Psoas muscle (tissue), 8 donors: ENCODE data around the gene STAG2. TPM values are rescaled to one million over a fixed set of nuclear protein-coding genes. Genes with fewer than 3 reads are reported as not detected.
"Not testable (repeated sequence)": the region's sequence is repeated elsewhere in the genome, so short reads cannot be mapped to it uniquely, and the experiment has no call there.

ENCODE experiments used
- ATAC-seq, 4 donors: fragments of 200-7000 bp; cut with Tn5 transposase; one replicate each; pipeline ENCODE4 v1.9.1; 2020; ENCODE audit warnings: moderate library complexity in 3 of 4, mild to moderate bottlenecking in 2 of 4
- DNase-seq, 2 donors: peaks; one replicate each; pipeline ENCODE4 v3.0.0-alpha.2; 2020
- H3K27ac ChIP-seq: fragments of 200-600 bp; one replicate; pipeline ENCODE4 v1.8.0; 2022
- H3K27me3 ChIP-seq, 3 donors: fragments of 200-600 bp in 1 of 3; one replicate each; pipeline versions ENCODE4 v1.6.1 to v1.8.0; 2013 to 2022; ENCODE audit warnings: low read length in 2 of 3, mild to moderate bottlenecking in 2 of 3, moderate library complexity in 1 of 3; ENCODE audit not compliant: insufficient read depth in 3 of 3
- H3K36me3 ChIP-seq, 2 donors: fragments of 200-600 bp in 1 of 2; one replicate each; pipeline versions ENCODE4 v1.6.1 to v1.8.0; 2013 to 2022; ENCODE audit warnings: low read depth in 1 of 2, mild to moderate bottlenecking in 1 of 2, moderate library complexity in 1 of 2; ENCODE audit not compliant: insufficient read depth in 1 of 2
- H3K4me1 ChIP-seq: fragments of 200-600 bp; one replicate; pipeline ENCODE4 v1.8.0; 2022
- H3K4me3 ChIP-seq: fragments of 200-600 bp; one replicate; pipeline ENCODE4 v1.8.0; 2022; ENCODE audit warnings: mild to moderate bottlenecking
- H3K9me3 ChIP-seq: fragments of 200-600 bp; one replicate; pipeline ENCODE4 v1.8.0; 2022
- WGBS, 3 donors: extraction: QIAGEN DNeasy Blood & Tissue Kit; methylation state at CpG; one replicate each; pipeline versions ENCODE4 v1.1.6 to v1.1.7; 2013; 5-methylcytosine and 5-hydroxymethylcytosine counted together
- intact Hi-C, 2 donors: fragments of 100-400 bp; cut with DNase I; formaldehyde crosslinking; loops; one replicate each; pipeline versions ENCODE4 v1.11.0 to v1.14.2; 2022
- polyA plus RNA-seq, 3 donors: library from polyadenylated mRNA; stranded (reverse); fragments of 200-250 nt; gene quantifications; one replicate each; pipeline ENCODE4 v1.2.3, GENCODE V29; 2013
- total RNA-seq, 4 donors: library from RNA; stranded (reverse); fragmentation: NEBNext Ultra II Directional in 2 of 4; extraction: Animal tissue kit (Norgen Biotek cat#: 25700) in 2 of 4; gene quantifications; one replicate each; pipeline versions ENCODE4 v1.2.1 to v1.2.4, GENCODE V29; 2021 to 2023
- TF ChIP-seq, protein P1 (sequence below): fragments of 200-600 bp; IDR thresholded peaks from one replicate; pipeline ENCODE4 v1.8.0; 2022; ENCODE audit warnings: antibody characterized with exemption
- donor health status: healthy with polysubstance abuse.
- donor health status: DM: no; HTN: no; CAD: no; lungs with moderate emphysema.
- donor health status: Bipolar disorder and iron deficiency.
- donor health status: healthy.
- donor health status: DM: yes; HTN: yes; CAD: no.
- donor health status: DM: no; HTN: no; CAD: no.
- donor health status: DM: no; HTN: no; CAD: no.
- donor health status: DM: yes; HTN: yes; CAD: no.

STAG2 gene
- total and polyA plus RNA-seq, 7 donors = 9.5 to 46.7 (median 36.3) TPM

DNA sequence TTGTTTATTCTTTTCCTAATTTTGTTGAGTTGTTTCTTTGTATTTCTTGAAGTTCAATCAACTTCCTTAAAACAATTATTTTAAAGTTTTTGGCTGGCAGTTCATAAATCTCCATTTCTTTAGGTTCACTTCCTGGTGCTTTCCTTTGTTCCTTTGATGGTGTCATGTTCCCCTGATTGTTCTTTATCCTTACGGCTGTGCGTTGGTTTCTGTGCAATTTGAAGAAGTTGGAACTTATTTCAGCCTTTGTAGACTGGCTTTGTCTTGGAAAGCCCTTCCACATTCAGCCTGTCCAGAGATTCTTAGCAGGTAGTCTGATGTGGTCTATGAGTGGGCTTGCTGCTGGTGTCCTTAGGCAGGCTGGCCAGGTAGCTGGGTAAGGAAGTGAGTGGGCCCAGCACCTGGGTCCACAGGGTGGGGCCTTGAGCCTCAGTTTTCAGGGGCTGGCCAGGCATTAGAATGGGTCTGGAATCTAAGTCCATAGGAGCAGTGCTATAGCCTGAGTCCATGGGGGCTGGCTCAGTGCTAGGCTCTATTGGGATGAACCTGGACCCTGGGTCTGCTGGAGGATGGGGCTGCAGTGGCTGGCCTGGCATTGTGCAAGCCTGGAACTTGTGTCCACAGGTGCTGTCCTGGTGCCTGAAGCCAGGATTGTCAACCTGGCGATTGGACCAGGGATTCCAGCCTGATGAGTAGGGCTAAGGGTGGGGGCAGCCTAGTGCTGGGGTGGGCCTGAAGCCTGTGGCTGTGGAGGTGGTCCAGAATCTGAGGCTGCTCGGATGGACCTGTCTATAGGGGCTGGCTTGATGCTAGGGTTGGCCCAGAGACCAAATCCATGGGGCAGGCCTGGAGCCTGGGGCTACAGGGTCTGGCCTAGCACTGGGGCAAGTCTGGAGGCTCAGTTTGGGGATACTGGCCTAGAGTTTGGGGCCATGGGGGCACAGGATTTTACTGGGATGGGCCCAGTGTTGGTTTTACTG lies 152.4 kb downstream of the STAG2 start:
- no peak overlapping the region for H3K27ac ChIP-seq
- no peak overlapping the region for H3K4me3 ChIP-seq
- TF ChIP-seq, protein P1, sequence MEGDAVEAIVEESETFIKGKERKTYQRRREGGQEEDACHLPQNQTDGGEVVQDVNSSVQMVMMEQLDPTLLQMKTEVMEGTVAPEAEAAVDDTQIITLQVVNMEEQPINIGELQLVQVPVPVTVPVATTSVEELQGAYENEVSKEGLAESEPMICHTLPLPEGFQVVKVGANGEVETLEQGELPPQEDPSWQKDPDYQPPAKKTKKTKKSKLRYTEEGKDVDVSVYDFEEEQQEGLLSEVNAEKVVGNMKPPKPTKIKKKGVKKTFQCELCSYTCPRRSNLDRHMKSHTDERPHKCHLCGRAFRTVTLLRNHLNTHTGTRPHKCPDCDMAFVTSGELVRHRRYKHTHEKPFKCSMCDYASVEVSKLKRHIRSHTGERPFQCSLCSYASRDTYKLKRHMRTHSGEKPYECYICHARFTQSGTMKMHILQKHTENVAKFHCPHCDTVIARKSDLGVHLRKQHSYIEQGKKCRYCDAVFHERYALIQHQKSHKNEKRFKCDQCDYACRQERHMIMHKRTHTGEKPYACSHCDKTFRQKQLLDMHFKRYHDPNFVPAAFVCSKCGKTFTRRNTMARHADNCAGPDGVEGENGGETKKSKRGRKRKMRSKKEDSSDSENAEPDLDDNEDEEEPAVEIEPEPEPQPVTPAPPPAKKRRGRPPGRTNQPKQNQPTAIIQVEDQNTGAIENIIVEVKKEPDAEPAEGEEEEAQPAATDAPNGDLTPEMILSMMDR = no peak
- no peaks in the 10 kb centered on the region for H3K36me3 ChIP-seq
- DNase-seq (peak in 1 of 2 donors; percentile 35), ATAC-seq (no peak)
- whole genome bisulfite sequencing, 3 donors = 51 to 83% (median 72%) methylated on average over 2 to 4 of the region's 4 CpGs
- H3K9me3 ChIP-seq = no peaks in the 10 kb centered on the region
- intact Hi-C loops = no loop called here
- H3K27me3 ChIP-seq = no peaks in the 10 kb centered on the region
- H3K4me1 ChIP-seq = no peaks in the 10 kb centered on the region

DNA sequence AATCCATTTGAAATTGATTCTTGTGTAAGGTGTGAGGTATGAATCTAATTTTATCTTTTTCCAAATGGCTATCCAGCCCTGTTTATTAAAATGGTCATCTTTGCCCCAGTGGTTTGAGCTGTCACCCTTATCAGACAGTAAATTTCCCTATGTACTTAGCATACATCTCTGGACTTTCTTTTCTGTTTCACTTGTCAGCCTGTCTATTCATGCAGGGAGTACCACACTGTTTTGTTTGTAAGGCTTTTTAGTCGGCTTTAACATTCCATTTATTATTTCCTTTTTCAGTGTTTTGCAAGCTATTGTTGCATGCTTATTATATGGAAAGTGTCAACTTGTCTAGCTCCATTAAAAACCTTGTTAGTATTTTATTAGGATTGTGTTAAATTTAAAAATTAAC lies 155.8 kb downstream of the STAG2 start:
- Histone ChIP-seq H3K27ac (no peak overlapping the region), H3K27me3 (no peaks in the 10 kb centered on the region), H3K4me1 (no peaks in the 10 kb centered on the region), H3K4me3 (no peak overlapping the region), H3K9me3 (no peaks in the 10 kb centered on the region), H3K36me3 (no peaks in the 10 kb centered on the region)
- intact Hi-C loops = no loop called here
- WGBS, 3 donors = 44 to 65% (median 63%) methylated on average over 1 of the region's 1 CpG
- ATAC-seq (no peak), DNase-seq (no peak)
- TF ChIP-seq, protein P1 = no peak

DNA sequence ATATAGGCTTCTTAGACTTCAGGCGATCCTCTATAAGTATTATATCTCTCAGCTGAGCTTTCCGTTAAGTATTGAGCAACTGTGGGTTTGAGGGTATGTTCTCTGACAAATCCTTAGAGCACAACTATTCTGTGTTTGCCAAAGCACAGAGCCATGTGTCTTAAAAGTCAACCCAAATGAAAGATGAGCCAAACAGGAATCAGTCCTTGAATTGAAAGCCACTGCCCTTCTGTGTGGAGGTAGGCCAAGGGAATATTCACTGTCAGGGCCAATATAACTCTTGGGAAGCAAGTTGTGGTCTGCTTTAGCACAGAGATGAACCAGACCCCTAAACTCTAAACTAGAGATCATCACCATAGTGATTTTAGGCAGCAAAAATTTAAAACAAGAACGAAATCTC lies 164.0 kb downstream of the STAG2 start:
- no peak overlapping the region for H3K27ac ChIP-seq
- intact Hi-C loops = no loop called here
- ATAC-seq (no peak), DNase-seq (no peak)
- H3K36me3 ChIP-seq = no peaks in the 10 kb centered on the region
- no peaks in the 10 kb centered on the region for H3K4me1 ChIP-seq
- WGBS, 3 donors = 49 to 55% (median 53%) methylated on average over 3 of the region's 3 CpGs
- no peak overlapping the region for H3K4me3 ChIP-seq
- no peaks in the 10 kb centered on the region for H3K27me3 ChIP-seq
- no peaks in the 10 kb centered on the region for H3K9me3 ChIP-seq
- TF ChIP-seq, protein P1 = no peak

DNA sequence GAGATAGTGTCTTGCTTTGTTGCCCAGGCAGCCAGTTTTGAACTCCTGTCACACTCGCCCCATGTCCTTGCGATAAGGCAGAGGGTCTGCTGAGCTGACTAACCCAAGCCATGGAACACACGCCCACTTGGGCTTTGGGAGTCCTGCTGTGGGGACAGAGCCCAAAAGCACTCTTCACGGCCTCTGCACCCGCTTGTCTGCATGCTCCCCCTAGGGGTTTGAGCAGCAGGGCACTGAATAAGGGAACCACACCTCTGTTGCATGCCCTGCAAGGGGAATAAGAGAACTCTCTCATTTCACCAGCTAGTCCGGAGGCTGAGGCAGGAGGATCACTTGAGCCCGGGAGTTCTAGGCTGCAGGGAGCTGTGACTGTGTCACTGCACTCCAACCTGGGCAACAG lies 166.0 kb downstream of the STAG2 start:
- Histone ChIP-seq H3K4me1 (no peaks in the 10 kb centered on the region), H3K27me3 (no peaks in the 10 kb centered on the region), H3K9me3 (no peaks in the 10 kb centered on the region), H3K27ac (no peak overlapping the region), H3K36me3 (no peaks in the 10 kb centered on the region), H3K4me3 (no peak overlapping the region)
- WGBS, 3 donors = 88 to 94% (median 93%) methylated on average over 7 of the region's 7 CpGs
- TF ChIP-seq, protein P1 = no peak
- ATAC-seq (no peak), DNase-seq (no peak)
- intact Hi-C loops = no loop called here

DNA sequence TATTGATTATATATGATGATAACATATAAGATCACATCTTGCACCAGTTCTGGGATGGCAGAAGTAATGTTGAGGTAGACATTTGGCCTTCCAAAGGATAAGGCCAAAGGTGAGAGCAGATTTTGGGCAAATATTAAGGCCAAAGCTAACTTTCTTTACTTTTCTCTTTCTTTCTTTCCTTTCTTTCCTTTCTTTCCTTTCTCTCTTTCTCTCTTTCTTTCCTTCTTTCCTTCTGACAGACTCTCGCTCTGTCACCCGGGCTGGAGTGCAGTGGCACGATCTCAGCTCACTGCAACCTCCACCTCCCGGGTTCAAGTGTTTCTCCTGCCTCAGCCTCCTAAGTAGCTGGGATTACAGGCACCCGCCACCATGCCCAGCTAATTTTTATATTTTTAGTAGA lies 170.9 kb downstream of the STAG2 start:
- H3K27ac ChIP-seq, DNase-seq, ATAC-seq, intact Hi-C loops, H3K27me3 ChIP-seq, H3K36me3 ChIP-seq, H3K9me3 ChIP-seq, H3K4me1 ChIP-seq, H3K4me3 ChIP-seq: not testable (repeated sequence)
- 87 to 100% (median 92%) methylated on average over 5 of the region's 5 CpGs for WGBS, 3 donors
